ENCODE data around the gene NCKAP5L. TPM values are rescaled to one million over a fixed set of nuclear protein-coding genes. Genes with fewer than 3 reads are reported as not detected.
A peak's percentile ranks its signal among the peaks of the same experiment; 100 is the strongest.

NCKAP5L gene
- total and polyA plus RNA-seq, 9 of the 15 experiments (the other 6 are each of a cell fraction or from before 2014, with no cell fraction given) = 0.01 to 14.4 (median 3.7) TPM

DNA sequence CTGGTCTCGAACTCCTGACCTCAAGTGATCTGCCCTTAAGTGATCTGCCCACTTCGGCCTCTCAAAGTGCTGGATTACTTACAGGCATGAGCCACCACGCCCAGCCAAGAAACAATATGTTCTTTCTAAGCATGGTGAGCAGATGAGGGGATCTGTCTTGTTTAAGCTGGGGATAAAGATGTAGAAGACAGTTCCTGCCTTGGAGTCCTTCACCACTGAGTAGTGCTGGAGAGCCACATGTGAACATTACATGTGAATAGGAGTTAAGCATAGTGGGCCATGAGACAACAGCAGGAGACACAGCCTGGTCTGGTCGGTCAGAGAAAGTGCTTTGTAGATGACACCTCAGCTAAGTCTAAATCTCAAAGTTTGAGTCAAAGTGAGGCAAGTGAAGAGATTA lies 60.9 kb downstream of the NCKAP5L start:
- Histone ChIP-seq H3K79me2 (ENCODE audit: control insufficient read depth, insufficient read depth, low read length) (no peaks in the 10 kb centered on the region), H3K4me3 (no peak overlapping the region), H3K9me1 (ENCODE audit: control insufficient read depth, insufficient read depth, low read length) (no peaks in the 10 kb centered on the region), H3K36me3 (ENCODE audit: control insufficient read depth, insufficient read depth, low read length) (peaks cover 27% of the 10 kb centered on the region), H4K20me1 (replicated peaks; ENCODE audit: control insufficient read depth, insufficient read depth, low read length) (0 out of 2 replicates have a peak, but pooled peaks cover 4% of the 10 kb centered on the region), H3K27ac (ENCODE audit: extremely low read depth, low read depth, low read length) (no peak overlapping the region), H3K4me1 (replicated peaks in 1 of 2; ENCODE audit: control insufficient read depth in 2 of 2, insufficient read depth in 2 of 2, low read length in 2 of 2) (no peaks in the 10 kb centered on the region), H3K4me2 (ENCODE audit: insufficient read depth, low read length) (no peak overlapping the region), H3K27me3 (ENCODE audit: control insufficient read depth in 2 of 2, insufficient read depth in 2 of 2, low read length in 2 of 2) (no peaks in the 10 kb centered on the region), H3K9me3 (replicated peaks; ENCODE audit: control insufficient read depth, insufficient read depth, low read depth, low read length) (no peaks in the 10 kb centered on the region), H2AFZ (ENCODE audit: low read depth, low read length) (0 out of 2 replicates have a peak overlapping the region, but pooled peaks have one; percentile 22), H3K9ac (ENCODE audit: insufficient read depth in 1 of 2, low read depth in 2 of 2, low read length in 2 of 2) (peak overlapping the region in 1 of 2 experiments; percentile 4; a peak in 1 of 4 replicates)
- CTCF ChIA-PET (ENCODE audit: low intra/inter-chr PET ratio) = no interaction called here
- DNase-seq (ENCODE audit: extremely low read depth in 1 of 4, low spot score in 3 of 4) (no peak), FAIRE-seq (no peak), ATAC-seq (peak; percentile 29)
- WGBS (ENCODE audit: insufficient coverage, low coverage, missing lambda C conversion rate) = 42% methylated on average over 4 of the region's 4 CpGs
- POLR2A ChIA-PET = interaction anchor here (0.6 to 2.3 kb wide), 8 partner anchors 10 to 118 kb away, joined by 3 to 13 read pairs (median 3); no protein-coding TSS in a partner anchor
- in situ Hi-C loops (cut with MboI) (no loop called here), intact Hi-C loops (cut with micrococcal nuclease) (no loop called here)
- BruUV-seq (replicated peaks) = no TSS peak
- TF ChIP-seq, protein P1, sequence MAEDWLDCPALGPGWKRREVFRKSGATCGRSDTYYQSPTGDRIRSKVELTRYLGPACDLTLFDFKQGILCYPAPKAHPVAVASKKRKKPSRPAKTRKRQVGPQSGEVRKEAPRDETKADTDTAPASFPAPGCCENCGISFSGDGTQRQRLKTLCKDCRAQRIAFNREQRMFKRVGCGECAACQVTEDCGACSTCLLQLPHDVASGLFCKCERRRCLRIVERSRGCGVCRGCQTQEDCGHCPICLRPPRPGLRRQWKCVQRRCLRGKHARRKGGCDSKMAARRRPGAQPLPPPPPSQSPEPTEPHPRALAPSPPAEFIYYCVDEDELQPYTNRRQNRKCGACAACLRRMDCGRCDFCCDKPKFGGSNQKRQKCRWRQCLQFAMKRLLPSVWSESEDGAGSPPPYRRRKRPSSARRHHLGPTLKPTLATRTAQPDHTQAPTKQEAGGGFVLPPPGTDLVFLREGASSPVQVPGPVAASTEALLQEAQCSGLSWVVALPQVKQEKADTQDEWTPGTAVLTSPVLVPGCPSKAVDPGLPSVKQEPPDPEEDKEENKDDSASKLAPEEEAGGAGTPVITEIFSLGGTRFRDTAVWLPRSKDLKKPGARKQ (CRISPR knock-in tag; IDR thresholded peaks at IDR 0.05) = no peak
- TF ChIP-seq ZNF311 (CRISPR knock-in tag; IDR thresholded peaks at IDR 0.05) = no peak
- TF ChIP-seq NCOA2 (IDR thresholded peaks at IDR 0.05; ENCODE audit: partially characterized antibody in 2 of 2) = no peak
- TF ChIP-seq ZKSCAN3 (CRISPR knock-in tag; IDR thresholded peaks at IDR 0.05) = no peak
- TF ChIP-seq, protein P2, sequence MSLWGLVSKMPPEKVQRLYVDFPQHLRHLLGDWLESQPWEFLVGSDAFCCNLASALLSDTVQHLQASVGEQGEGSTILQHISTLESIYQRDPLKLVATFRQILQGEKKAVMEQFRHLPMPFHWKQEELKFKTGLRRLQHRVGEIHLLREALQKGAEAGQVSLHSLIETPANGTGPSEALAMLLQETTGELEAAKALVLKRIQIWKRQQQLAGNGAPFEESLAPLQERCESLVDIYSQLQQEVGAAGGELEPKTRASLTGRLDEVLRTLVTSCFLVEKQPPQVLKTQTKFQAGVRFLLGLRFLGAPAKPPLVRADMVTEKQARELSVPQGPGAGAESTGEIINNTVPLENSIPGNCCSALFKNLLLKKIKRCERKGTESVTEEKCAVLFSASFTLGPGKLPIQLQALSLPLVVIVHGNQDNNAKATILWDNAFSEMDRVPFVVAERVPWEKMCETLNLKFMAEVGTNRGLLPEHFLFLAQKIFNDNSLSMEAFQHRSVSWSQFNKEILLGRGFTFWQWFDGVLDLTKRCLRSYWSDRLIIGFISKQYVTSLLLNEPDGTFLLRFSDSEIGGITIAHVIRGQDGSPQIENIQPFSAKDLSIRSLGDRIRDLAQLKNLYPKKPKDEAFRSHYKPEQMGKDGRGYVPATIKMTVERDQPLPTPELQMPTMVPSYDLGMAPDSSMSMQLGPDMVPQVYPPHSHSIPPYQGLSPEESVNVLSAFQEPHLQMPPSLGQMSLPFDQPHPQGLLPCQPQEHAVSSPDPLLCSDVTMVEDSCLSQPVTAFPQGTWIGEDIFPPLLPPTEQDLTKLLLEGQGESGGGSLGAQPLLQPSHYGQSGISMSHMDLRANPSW (CRISPR knock-in tag; IDR thresholded peaks at IDR 0.05) = no peak
- TF ChIP-seq ZFPM2 (CRISPR knock-in tag; IDR thresholded peaks at IDR 0.05) = no peak
- TF ChIP-seq ARNT (IDR thresholded peaks at IDR 0.05) = no peak
- TF ChIP-seq RBM14 (IDR thresholded peaks at IDR 0.05; ENCODE audit: borderline replicate concordance, insufficient read depth, low read depth, low read length) = no peak
- no peak for TF ChIP-seq SIX5 (IDR thresholded peaks at IDR 0.05; ENCODE audit: borderline replicate concordance in 1 of 2, insufficient read depth in 1 of 2, low read depth in 1 of 2, low read length in 2 of 2)
- TF ChIP-seq JUNB (CRISPR knock-in tag; conservative IDR thresholded peaks at IDR 0.05) = no peak
- no peak for TF ChIP-seq BRCA1 (IDR thresholded peaks at IDR 0.05)
- TF ChIP-seq BRCA1 (CRISPR knock-in tag; IDR thresholded peaks at IDR 0.05) = no peak
- 0 out of 4 replicates have a peak, but pooled peaks of 1 of the 2 experiments have one; percentile 14 for TF ChIP-seq RAD21 (CRISPR knock-in tag; conservative IDR thresholded peaks at IDR 0.05 in 1 of 2, IDR thresholded peaks at IDR 0.05 in 1 of 2)
- TF ChIP-seq, protein P3, sequence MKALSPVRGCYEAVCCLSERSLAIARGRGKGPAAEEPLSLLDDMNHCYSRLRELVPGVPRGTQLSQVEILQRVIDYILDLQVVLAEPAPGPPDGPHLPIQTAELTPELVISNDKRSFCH (CRISPR knock-in tag; IDR thresholded peaks at IDR 0.05) = no peak
- TF ChIP-seq, protein P3 (tag; IDR thresholded peaks at IDR 0.05) = no peak
- TF ChIP-seq TAF15 (IDR thresholded peaks at IDR 0.05; ENCODE audit: low read depth, low read length) = no peak

Measured in K562 (cell line).